ENCODE measurements around the gene COMTD1.
"Not testable (repeated sequence)": the region's sequence is repeated elsewhere in the genome, so short reads cannot be mapped to it uniquely, and the experiment has no call there.

Gene COMTD1

DNA sequence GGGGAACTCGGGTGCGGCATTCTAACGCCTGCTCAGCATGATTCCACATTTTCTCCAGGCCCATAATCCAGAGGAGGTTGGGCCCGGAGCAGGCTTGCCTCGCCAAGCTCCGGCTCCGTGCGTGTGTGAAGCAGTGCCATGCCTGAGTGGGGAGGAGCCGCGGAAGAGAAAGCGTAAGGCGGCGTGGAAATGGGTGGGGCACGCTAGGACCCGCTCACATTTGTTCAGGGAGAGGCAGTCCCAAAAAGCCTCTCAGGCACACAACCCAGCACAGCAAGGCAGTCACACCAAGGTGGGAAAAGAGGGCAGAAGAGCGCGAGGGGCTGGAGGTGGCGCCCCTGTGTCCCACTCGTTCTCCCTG is 25.9 kb downstream of the COMTD1 start:
- Histone ChIP-seq H3K4me3 (ENCODE audit: low read length) (peak overlapping the region; percentile 98), H3K9me3 (replicated peaks; ENCODE audit: low read length) (no peaks in the 10 kb centered on the region), H3K9ac (ENCODE audit: low read depth, low read length) (peak overlapping the region; percentile 98), H3K4me2 (ENCODE audit: low read length) (peak overlapping the region; percentile 99), H3K27me3 (ENCODE audit: control insufficient read depth, insufficient read depth, low read length) (no peaks in the 10 kb centered on the region), H3K4me1 (ENCODE audit: control insufficient read depth, insufficient read depth, low read length) (peaks cover 28% of the 10 kb centered on the region), H3K36me3 (ENCODE audit: insufficient read depth, low read length) (peaks cover 24% of the 10 kb centered on the region)

DNA sequence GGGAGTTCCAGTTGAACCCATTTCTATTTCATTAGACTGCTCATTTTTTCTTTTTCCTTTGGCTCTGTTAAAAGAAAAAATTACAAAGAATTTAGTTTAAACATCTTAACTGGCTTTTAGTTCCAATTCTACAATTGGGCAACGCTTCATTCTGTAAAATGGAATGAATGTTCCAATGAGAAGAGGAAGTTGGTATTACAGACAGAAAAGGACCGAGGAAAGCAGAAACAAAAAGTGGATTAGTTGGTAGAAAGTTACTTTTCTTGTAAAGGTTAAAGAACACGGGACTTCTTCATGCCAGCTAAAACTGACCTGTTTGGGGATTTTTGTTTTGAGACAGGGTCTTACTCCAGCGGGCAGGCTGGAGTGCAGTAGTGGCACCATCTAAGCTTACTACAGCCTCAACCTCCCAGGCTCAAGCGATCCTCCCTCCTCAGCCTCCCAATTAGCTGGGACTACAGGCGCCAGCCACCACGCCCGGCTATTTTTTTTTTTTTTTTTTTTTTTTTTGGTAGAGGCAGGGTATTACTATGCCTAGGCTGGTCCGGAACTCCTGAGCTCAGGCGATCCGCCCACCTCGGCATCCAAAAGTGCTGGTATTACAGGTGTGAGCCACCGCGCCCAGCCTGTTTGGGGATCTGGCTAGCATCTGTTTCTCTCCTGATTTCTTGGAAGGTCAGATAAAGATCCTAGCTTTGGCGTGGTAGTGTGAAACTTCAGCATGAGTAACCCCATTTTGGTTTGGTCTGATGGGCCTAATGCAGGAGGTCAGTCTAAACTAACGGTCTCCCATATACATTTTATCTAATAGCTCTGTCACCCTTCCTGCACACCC is 26.5 kb downstream of the COMTD1 start:
- peaks cover 26% of the 10 kb centered on the region for H3K4me1 ChIP-seq (ENCODE audit: control insufficient read depth, insufficient read depth, low read length)
- H3K9ac ChIP-seq (ENCODE audit: low read depth, low read length), result peak overlapping the region; percentile 98
- H3K4me3 ChIP-seq (ENCODE audit: low read length), result peak overlapping the region; percentile 98
- no peaks in the 10 kb centered on the region for H3K9me3 ChIP-seq (replicated peaks; ENCODE audit: low read length)
- H3K27me3 ChIP-seq (ENCODE audit: control insufficient read depth, insufficient read depth, low read length), result no peaks in the 10 kb centered on the region
- peaks cover 18% of the 10 kb centered on the region for H3K36me3 ChIP-seq (ENCODE audit: insufficient read depth, low read length)
- peak overlapping the region; percentile 99 for H3K4me2 ChIP-seq (ENCODE audit: low read length)

- no peaks in the 10 kb centered on the region for H3K9me3 ChIP-seq (replicated peaks; ENCODE audit: low read length)
- no peak overlapping the region for H3K9ac ChIP-seq (ENCODE audit: low read depth, low read length)
- H3K36me3 ChIP-seq (ENCODE audit: insufficient read depth, low read length), result peaks cover 12% of the 10 kb centered on the region
- no peak overlapping the region for H3K4me2 ChIP-seq (ENCODE audit: low read length)
- H3K4me3 ChIP-seq (ENCODE audit: low read length), result no peak overlapping the region
- no peaks in the 10 kb centered on the region for H3K27me3 ChIP-seq (ENCODE audit: control insufficient read depth, insufficient read depth, low read length)
- peaks cover 29% of the 10 kb centered on the region for H3K4me1 ChIP-seq (ENCODE audit: control insufficient read depth, insufficient read depth, low read length)
These were observed 27.6 kb downstream of the COMTD1 start for GRCh38 chr10:75208181-75208580.

GRCh38 chr10:75207857-75208144 is 28.0 kb downstream of the COMTD1 start:
- H3K4me2 ChIP-seq (ENCODE audit: low read length), result no peak overlapping the region
- H3K4me3 ChIP-seq (ENCODE audit: low read length), result no peak overlapping the region
- H3K9me3 ChIP-seq (replicated peaks; ENCODE audit: low read length), result no peaks in the 10 kb centered on the region
- H3K36me3 ChIP-seq (ENCODE audit: insufficient read depth, low read length), result peaks cover 8% of the 10 kb centered on the region
- H3K27me3 ChIP-seq (ENCODE audit: control insufficient read depth, insufficient read depth, low read length), result no peaks in the 10 kb centered on the region
- no peak overlapping the region for H3K9ac ChIP-seq (ENCODE audit: low read depth, low read length)
- H3K4me1 ChIP-seq (ENCODE audit: control insufficient read depth, insufficient read depth, low read length), result peaks cover 32% of the 10 kb centered on the region

DNA sequence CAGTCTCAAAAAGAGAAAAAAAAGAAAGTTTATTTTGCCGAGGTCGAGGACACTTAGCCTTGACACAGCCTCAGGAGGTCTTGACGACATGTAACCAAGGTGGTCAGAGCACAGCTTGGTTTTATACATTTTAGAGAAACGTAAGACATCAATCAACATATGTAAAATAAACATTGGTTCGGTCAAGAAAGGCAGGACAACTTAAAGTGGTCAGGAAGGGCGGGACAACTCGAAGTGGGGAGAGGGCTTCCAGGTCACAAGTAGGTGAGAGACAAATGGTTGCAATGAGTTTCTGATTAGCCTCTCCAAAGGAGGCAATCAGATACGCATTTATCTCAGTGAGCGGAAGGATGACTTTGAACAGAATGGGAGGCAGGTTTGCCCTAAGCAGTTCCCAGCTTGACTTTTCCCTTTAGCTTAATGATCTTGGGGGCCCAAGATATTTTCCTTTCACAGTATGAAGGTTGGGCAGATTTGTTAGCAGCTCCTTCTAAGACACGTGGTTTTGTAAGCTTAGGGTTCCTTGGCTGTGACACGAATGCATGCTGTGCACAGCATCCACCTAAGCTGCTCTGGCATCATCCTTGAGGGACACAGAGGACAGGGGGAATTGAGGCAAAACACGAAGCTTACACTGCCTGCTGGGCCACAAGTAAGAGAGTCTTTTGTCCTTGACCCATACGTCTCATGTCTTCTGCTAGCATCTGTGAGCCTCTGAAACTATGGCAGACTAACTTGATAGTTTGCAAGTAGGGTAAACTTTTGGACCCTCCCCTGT is 28.5 kb downstream of the COMTD1 start:
- Histone ChIP-seq H3K9ac (ENCODE audit: low read depth, low read length) (no peak overlapping the region), H3K4me1 (ENCODE audit: control insufficient read depth, insufficient read depth, low read length) (peaks cover 35% of the 10 kb centered on the region), H3K4me3 (ENCODE audit: low read length) (no peak overlapping the region), H3K4me2 (ENCODE audit: low read length) (no peak overlapping the region), H3K36me3 (ENCODE audit: insufficient read depth, low read length) (peaks cover 3% of the 10 kb centered on the region), H3K9me3 (replicated peaks; ENCODE audit: low read length) (no peaks in the 10 kb centered on the region), H3K27me3 (ENCODE audit: control insufficient read depth, insufficient read depth, low read length) (no peaks in the 10 kb centered on the region)

DNA sequence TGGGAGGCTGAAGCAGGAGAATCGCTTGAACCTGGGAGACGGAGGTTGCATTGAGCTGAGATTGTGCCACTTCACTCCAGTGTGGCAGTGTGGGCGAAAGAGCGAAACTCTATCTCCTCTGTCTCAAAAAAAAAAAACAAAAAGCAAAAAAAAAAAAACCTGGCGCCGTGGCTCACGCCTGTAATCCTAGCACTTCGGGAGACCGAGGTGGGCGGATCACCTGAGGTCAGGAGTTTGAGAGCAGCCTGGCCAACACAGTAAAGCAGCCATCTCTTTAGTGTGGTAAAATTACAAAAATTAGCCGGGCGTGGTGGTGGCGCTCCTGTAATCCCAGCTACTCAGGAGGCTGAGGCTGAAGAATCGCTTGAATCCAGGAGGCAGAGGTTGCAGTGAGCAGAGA is 29.1 kb downstream of the COMTD1 start:
- H3K9ac ChIP-seq (ENCODE audit: low read depth, low read length); H3K9me3 ChIP-seq (replicated peaks; ENCODE audit: low read length); H3K4me2 ChIP-seq (ENCODE audit: low read length); H3K36me3 ChIP-seq (ENCODE audit: insufficient read depth, low read length); H3K27me3 ChIP-seq (ENCODE audit: control insufficient read depth, insufficient read depth, low read length); H3K4me3 ChIP-seq (ENCODE audit: low read length): not testable (repeated sequence)
- peaks cover 29% of the 10 kb centered on the region for H3K4me1 ChIP-seq (ENCODE audit: control insufficient read depth, insufficient read depth, low read length)

DNA sequence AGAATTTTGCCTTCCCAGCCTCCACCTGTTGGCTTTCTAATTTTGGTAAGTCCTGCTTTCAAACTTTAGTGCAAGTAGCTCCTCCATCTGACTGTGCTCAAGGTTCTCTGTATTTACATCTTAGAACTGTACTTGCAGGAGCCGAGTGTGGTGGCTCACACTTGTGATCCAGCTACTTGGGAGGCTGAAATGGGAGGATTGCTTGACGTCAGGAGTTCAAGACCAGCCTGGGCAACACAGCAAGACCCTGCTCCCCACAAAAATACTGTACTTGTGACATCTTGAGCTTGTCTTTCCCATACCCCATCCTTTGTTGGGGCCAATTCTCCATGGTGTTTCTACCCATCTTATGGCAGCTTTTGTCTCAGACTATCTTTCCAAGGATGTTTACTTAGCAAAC is 29.8 kb downstream of the COMTD1 start:
- no peaks in the 10 kb centered on the region for H3K27me3 ChIP-seq (ENCODE audit: control insufficient read depth, insufficient read depth, low read length)
- no peak overlapping the region for H3K9ac ChIP-seq (ENCODE audit: low read depth, low read length)
- H3K4me1 ChIP-seq (ENCODE audit: control insufficient read depth, insufficient read depth, low read length), result peaks cover 29% of the 10 kb centered on the region
- H3K4me2 ChIP-seq (ENCODE audit: low read length), result no peak overlapping the region
- H3K36me3 ChIP-seq (ENCODE audit: insufficient read depth, low read length), result no peaks in the 10 kb centered on the region
- H3K4me3 ChIP-seq (ENCODE audit: low read length), result no peak overlapping the region
- H3K9me3 ChIP-seq (replicated peaks; ENCODE audit: low read length), result no peaks in the 10 kb centered on the region

DNA sequence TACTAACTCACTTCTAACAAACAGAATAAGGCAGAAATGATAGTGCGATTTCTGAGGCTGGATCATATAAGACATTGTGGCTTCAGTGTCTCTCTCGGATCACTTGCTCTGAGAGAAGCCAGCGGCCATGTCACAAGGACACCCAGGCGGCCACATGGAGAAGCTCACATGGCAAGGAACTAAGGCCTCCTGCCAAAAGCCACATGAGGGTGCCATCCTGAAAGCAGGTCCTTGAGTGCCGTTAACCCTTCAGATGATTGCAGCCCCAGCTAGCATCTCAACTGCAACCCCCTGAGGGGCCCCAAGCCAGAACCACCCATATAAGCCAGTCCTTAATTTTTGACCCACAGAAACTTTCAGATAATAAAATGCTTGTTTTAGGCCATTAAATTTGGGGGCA is 32.0 kb downstream of the COMTD1 start:
- no peaks in the 10 kb centered on the region for H3K27me3 ChIP-seq (ENCODE audit: control insufficient read depth, insufficient read depth, low read length)
- no peak overlapping the region for H3K4me3 ChIP-seq (ENCODE audit: low read length)
- H3K4me2 ChIP-seq (ENCODE audit: low read length), result no peak overlapping the region
- H3K9ac ChIP-seq (ENCODE audit: low read depth, low read length), result no peak overlapping the region
- H3K9me3 ChIP-seq (replicated peaks; ENCODE audit: low read length), result no peaks in the 10 kb centered on the region
- H3K4me1 ChIP-seq (ENCODE audit: control insufficient read depth, insufficient read depth, low read length), result peaks cover 22% of the 10 kb centered on the region
- H3K36me3 ChIP-seq (ENCODE audit: insufficient read depth, low read length), result no peaks in the 10 kb centered on the region

- not testable (repeated sequence) for H3K27me3 ChIP-seq (ENCODE audit: control insufficient read depth, insufficient read depth, low read length); H3K4me2 ChIP-seq (ENCODE audit: low read length); H3K9ac ChIP-seq (ENCODE audit: low read depth, low read length); H3K36me3 ChIP-seq (ENCODE audit: insufficient read depth, low read length); H3K9me3 ChIP-seq (replicated peaks; ENCODE audit: low read length); H3K4me3 ChIP-seq (ENCODE audit: low read length)
- peaks cover 22% of the 10 kb centered on the region for H3K4me1 ChIP-seq (ENCODE audit: control insufficient read depth, insufficient read depth, low read length)
These were observed 32.6 kb downstream of the COMTD1 start for GRCh38 chr10:75203046-75203620.

GRCh38 chr10:75202321-75203045 is 33.3 kb downstream of the COMTD1 start:
- H3K4me3 ChIP-seq (ENCODE audit: low read length), result no peak overlapping the region
- no peaks in the 10 kb centered on the region for H3K36me3 ChIP-seq (ENCODE audit: insufficient read depth, low read length)
- no peak overlapping the region for H3K4me2 ChIP-seq (ENCODE audit: low read length)
- H3K9me3 ChIP-seq (replicated peaks; ENCODE audit: low read length), result no peaks in the 10 kb centered on the region
- no peak overlapping the region for H3K9ac ChIP-seq (ENCODE audit: low read depth, low read length)
- H3K27me3 ChIP-seq (ENCODE audit: control insufficient read depth, insufficient read depth, low read length), result no peaks in the 10 kb centered on the region
- peaks cover 17% of the 10 kb centered on the region for H3K4me1 ChIP-seq (ENCODE audit: control insufficient read depth, insufficient read depth, low read length)

- Histone ChIP-seq H3K9me3 (replicated peaks; ENCODE audit: low read length) (no peaks in the 10 kb centered on the region), H3K4me1 (ENCODE audit: control insufficient read depth, insufficient read depth, low read length) (peaks cover 17% of the 10 kb centered on the region), H3K9ac (ENCODE audit: low read depth, low read length) (no peak overlapping the region), H3K4me2 (ENCODE audit: low read length) (no peak overlapping the region), H3K4me3 (ENCODE audit: low read length) (no peak overlapping the region), H3K27me3 (ENCODE audit: control insufficient read depth, insufficient read depth, low read length) (no peaks in the 10 kb centered on the region), H3K36me3 (ENCODE audit: insufficient read depth, low read length) (no peaks in the 10 kb centered on the region)
These were observed 33.9 kb downstream of the COMTD1 start for GRCh38 chr10:75201793-75202307.
